ENCODE results near the gene PKN3. TPM values are rescaled to one million over a fixed set of nuclear protein-coding genes. Genes with fewer than 3 reads are reported as not detected.

PKN3 gene
- total RNA-seq = 0.89 and 1.7 TPM in 2 replicates

GRCh38 chr9:128702445-128702948 is at the start of gene PKN3:
Gene PKN3, plus strand, starts transcription at chr9:128702503. Its CDS starts 413 bp downstream, at chr9:128702916.

GRCh38 chr9:128656416-128657343 is 45.6 kb upstream of the PKN3 start, which contains the start of gene DYNC2I2:
Gene DYNC2I2, minus strand, starts transcription at chr9:128656847. Its CDS starts 121 bp downstream, at chr9:128656726.

GRCh38 chr9:128688501-128689292 is 13.6 kb upstream of the PKN3 start, which contains the start of gene SET:
Gene SET, plus strand, starts transcription at chr9:128689222. Its CDS starts 361 bp downstream, at chr9:128689583.

GRCh38 chr9:128723866-128724743 is 21.8 kb downstream of the PKN3 start, which contains the start of gene ZDHHC12:
Gene ZDHHC12, minus strand, starts transcription at chr9:128724127. Its CDS starts 34 bp downstream, at chr9:128724093.

Other genes with a start within 250 kb of the PKN3 start
- gene ODF2, start 246.5 kb upstream of the PKN3 start, total RNA-seq = 39.2 and 56.0 TPM in 2 replicates
- 15.1 and 24.1 TPM in 2 replicates for gene GLE1, start 197.8 kb upstream of the PKN3 start, total RNA-seq
- gene SPTAN1, start 149.9 kb upstream of the PKN3 start, total RNA-seq = 280 and 352 TPM in 2 replicates
- 25.2 and 32.6 TPM in 2 replicates for gene DYNC2I2, start 45.7 kb upstream of the PKN3 start, total RNA-seq
- gene SET, start 13.3 kb upstream of the PKN3 start, total RNA-seq = 381 and 459 TPM in 2 replicates
- 23.5 and 41.2 TPM in 2 replicates for gene ZDHHC12, start 21.6 kb downstream of the PKN3 start, total RNA-seq
- 20.5 and 37.4 TPM in 2 replicates for gene ZER1, start 69.4 kb downstream of the PKN3 start, total RNA-seq
- 10.1 and 12.5 TPM in 2 replicates for gene TBC1D13, start 84.8 kb downstream of the PKN3 start, total RNA-seq
- gene ENDOG, start 116.0 kb downstream of the PKN3 start, total RNA-seq = 11.6 and 14.0 TPM in 2 replicates
- gene SPOUT1, start 127.3 kb downstream of the PKN3 start, total RNA-seq = 16.0 and 28.7 TPM in 2 replicates
- 6.5 and 13.7 TPM in 2 replicates for gene KYAT1, start 179.4 kb downstream of the PKN3 start, total RNA-seq
- 29.4 and 62.0 TPM in 2 replicates for gene LRRC8A, start 179.6 kb downstream of the PKN3 start, total RNA-seq
- 2.1 and 3.4 TPM in 2 replicates for gene PHYHD1, start 218.5 kb downstream of the PKN3 start, total RNA-seq
- gene DOLK, start 245.1 kb downstream of the PKN3 start, total RNA-seq = 24.0 and 36.2 TPM in 2 replicates
- 43.7 and 88.7 TPM in 2 replicates for gene NUP188, start 245.2 kb downstream of the PKN3 start, total RNA-seq